HCT116 (cell line): ENCODE results near the gene MYRF. TPM values are rescaled to one million over a fixed set of nuclear protein-coding genes. Genes with fewer than 3 reads are reported as not detected.

Experiments
- ATAC-seq: fragments of 200-7000 bp; cut with Tn5 transposase; 2 replicates; pipeline ENCODE4 v1.9.1; 2020; ENCODE audit warnings: mild to moderate bottlenecking, moderate library complexity
- BruUV-seq: library from RNA; stranded (reverse); fragments of 400-500 nt; replicated peaks from 2 replicates; lab custom pipeline; 2021; lab: Mats Ljungman, UMichigan
- CTCF ChIA-PET: fragments of 300-600 bp; sonication (Branson Sonifier 250); formaldehyde crosslinking; loops from one replicate; lab custom pipeline; 2021; ENCODE audit warnings: antibody characterized with exemption; lab: Charles Lee
- POLR2A ChIA-PET: fragments of 300-600, 350-600 bp; sonication (Branson Sonifier 250); formaldehyde crosslinking; loops from one replicate; lab custom pipeline; 2021; ENCODE audit warnings: antibody characterized with exemption; lab: Charles Lee
- RAD21 ChIA-PET, 2 experiments: fragments of 300-600 bp; sonication (Branson Sonifier 250); formaldehyde crosslinking; loops; one replicate each; lab custom pipeline; 2023; ENCODE audit warnings: low total read pairs in 2 of 2; ENCODE audit not compliant: uncharacterized antibody in 2 of 2, unreplicated experiment in 2 of 2, low non-redundant PET in 1 of 2; lab: Charles Lee
- DNase-seq: peaks from one replicate; pipeline ENCODE4 v3.0.0-alpha.2; 2010; ENCODE audit warnings: low read depth, low spot score
- H2AFZ ChIP-seq: fragments of 200-600 bp; shearing (Covaris generic), sonication (generic); 2 replicates; pipeline ENCODE4 v1.6.1; 2017; ENCODE audit warnings: low read depth, mixed run types, mixed read lengths, antibody characterized with exemption, low read length; ENCODE audit not compliant: poor library complexity, severe bottlenecking
- H3K27ac ChIP-seq: 2 replicates; pipeline ENCODE4 v1.5.1; 2012; ENCODE audit warnings: low read depth, low read length
- H3K27me3 ChIP-seq: fragments of 200-600 bp; sonication (generic); 2 replicates; pipeline ENCODE4 v1.6.1; 2016; ENCODE audit warnings: mixed run types, low read length, mixed read lengths; ENCODE audit not compliant: insufficient read depth
- H3K36me3 ChIP-seq, 2 experiments: fragments of 200-500 bp in 1 of 2; fragments of 200-600 bp in 1 of 2; sonication (Bioruptor generic) in 1 of 2; sonication (generic) in 1 of 2; 2 replicates each; pipeline versions ENCODE4 v1.5.1 to v1.6.1; 2014 to 2016; ENCODE audit warnings: low read length in 2 of 2, inconsistent platforms in 1 of 2, mixed read lengths in 1 of 2, mixed run types in 1 of 2; ENCODE audit not compliant: insufficient read depth in 2 of 2, control insufficient read depth in 1 of 2
- H3K4me1 ChIP-seq, 2 experiments: fragments of 200-600 bp in 1 of 2; sonication (generic) in 1 of 2; 2 replicates each; pipeline versions ENCODE4 v1.5.1 to v1.6.1; 2012 to 2017; ENCODE audit warnings: low read length in 2 of 2, inconsistent platforms in 1 of 2, mild to moderate bottlenecking in 1 of 2, mixed read lengths in 1 of 2, mixed run types in 1 of 2, moderate library complexity in 1 of 2; ENCODE audit not compliant: insufficient read depth in 2 of 2, control insufficient read depth in 1 of 2
- H3K4me2 ChIP-seq: fragments of 200-600 bp; sonication (generic); 2 replicates; pipeline ENCODE4 v1.6.1; 2017; ENCODE audit warnings: mixed run types, low read length, mixed read lengths
- H3K4me3 ChIP-seq, 2 experiments: fragments of 200-600 bp in 1 of 2; sonication (generic) in 1 of 2; replicated peaks in 1 of 2; 2 replicates each; pipeline ENCODE4 v1.5.1; 2011 to 2016; ENCODE audit warnings: low read length in 2 of 2, control low read depth in 1 of 2, low read depth in 1 of 2, mild to moderate bottlenecking in 1 of 2, mixed read lengths in 1 of 2, mixed run types in 1 of 2
- H3K79me2 ChIP-seq: fragments of 200-600 bp; sonication (generic); 2 replicates; pipeline ENCODE4 v1.6.1; 2017; ENCODE audit warnings: mild to moderate bottlenecking, mixed run types, low read length, moderate library complexity, mixed read lengths; ENCODE audit not compliant: insufficient read depth
- H3K9ac ChIP-seq: fragments of 200-600 bp; sonication (generic); 2 replicates; pipeline ENCODE4 v1.6.1; 2016; ENCODE audit warnings: low read length, mixed read lengths
- H3K9me2 ChIP-seq: fragments of 200-600 bp; sonication (generic), shearing (Covaris generic); 2 replicates; pipeline ENCODE4 v1.6.1; 2017; ENCODE audit warnings: mixed run types, mild to moderate bottlenecking, moderate library complexity; ENCODE audit not compliant: insufficient read depth
- H3K9me3 ChIP-seq, 2 experiments: fragments of 200-500 bp in 1 of 2; fragments of 200-600 bp in 1 of 2; sonication (Bioruptor generic) in 1 of 2; sonication (generic) in 1 of 2; 2 replicates each; pipeline ENCODE4 v1.6.1; 2014 to 2017; ENCODE audit warnings: low read length in 2 of 2, mixed read lengths in 2 of 2, inconsistent platforms in 1 of 2, low read depth in 1 of 2, mild to moderate bottlenecking in 1 of 2, mixed run types in 1 of 2, moderate library complexity in 1 of 2; ENCODE audit not compliant: control insufficient read depth in 1 of 2, insufficient read depth in 1 of 2
- H4K20me1 ChIP-seq: fragments of 200-600 bp; sonication (generic), shearing (Covaris generic); 2 replicates; pipeline ENCODE4 v1.6.1; 2017; ENCODE audit warnings: mixed run types, mild to moderate bottlenecking, moderate library complexity; ENCODE audit not compliant: insufficient read depth
- CBX3 ChIP-seq: IDR thresholded peaks from 2 replicates; pipeline ENCODE4 v1.6.1; 2012; ENCODE audit warnings: low read depth
- ELF1 ChIP-seq: IDR thresholded peaks from 2 replicates; pipeline ENCODE4 v1.6.1; 2012; ENCODE audit warnings: low read depth, borderline replicate concordance
- EZH2 ChIP-seq: fragments of 200-600 bp; sonication (generic); IDR thresholded peaks from 2 replicates; pipeline ENCODE4 v1.6.1; 2017; ENCODE audit warnings: antibody characterized with exemption, mixed run types
- EZH2phosphoT487 ChIP-seq: fragments of 200-600 bp; IDR thresholded peaks from 2 replicates; pipeline ENCODE4 v1.6.1; 2018; ENCODE audit warnings: antibody characterized with exemption, borderline replicate concordance
- FOSL1 ChIP-seq: IDR thresholded peaks from 2 replicates; pipeline ENCODE4 v1.6.1; 2012; ENCODE audit warnings: low read depth
- JUND ChIP-seq: IDR thresholded peaks from 2 replicates; pipeline ENCODE4 v1.6.1; 2012
- RAD21 ChIP-seq: IDR thresholded peaks from 2 replicates; pipeline ENCODE4 v1.6.1; 2012; ENCODE audit warnings: low read depth, mild to moderate bottlenecking
- SIN3A ChIP-seq: IDR thresholded peaks from 2 replicates; pipeline ENCODE4 v1.6.1; 2012; ENCODE audit warnings: low read depth
- SP1 ChIP-seq: IDR thresholded peaks from 2 replicates; pipeline ENCODE4 v1.6.1; 2012; ENCODE audit warnings: low read depth
- SRF ChIP-seq: IDR thresholded peaks from 2 replicates; pipeline ENCODE4 v1.6.1; 2012; ENCODE audit warnings: low read depth
- TCF7L2 ChIP-seq: IDR thresholded peaks from 2 replicates; pipeline ENCODE4 v1.7.0; 2011; ENCODE audit warnings: borderline replicate concordance, inconsistent platforms; ENCODE audit not compliant: insufficient read depth, insufficient read length; ENCODE audit errors: extremely low read depth
- ZFX ChIP-seq: fragments of 450-650 bp; IDR thresholded peaks from 2 replicates; pipeline ENCODE4 v1.6.1; 2017
- ZNF274 ChIP-seq: fragments of 200-500 bp; sonication (Bioruptor generic); IDR thresholded peaks from 2 replicates; pipeline ENCODE4 v1.6.1; 2014; ENCODE audit warnings: mild to moderate bottlenecking, low read depth, low read length, inconsistent platforms
- intact Hi-C: fragments of 100-400 bp; cut with micrococcal nuclease; formaldehyde crosslinking; loops from 2 replicates; pipeline ENCODE4 v1.10.0; 2022
- total RNA-seq: library from RNA; stranded (reverse); gene quantifications from one replicate; pipeline ENCODE4 v1.2.1, GENCODE V29; 2021; ENCODE audit not compliant: unreplicated experiment
- TF ChIP-seq, protein P1 (sequence below): IDR thresholded peaks from 2 replicates; pipeline ENCODE4 v1.6.1; 2012; ENCODE audit warnings: low read depth

The MYRF gene
- total RNA-seq, 1 experiment from 2014 or later = 52.3 TPM

DNA sequence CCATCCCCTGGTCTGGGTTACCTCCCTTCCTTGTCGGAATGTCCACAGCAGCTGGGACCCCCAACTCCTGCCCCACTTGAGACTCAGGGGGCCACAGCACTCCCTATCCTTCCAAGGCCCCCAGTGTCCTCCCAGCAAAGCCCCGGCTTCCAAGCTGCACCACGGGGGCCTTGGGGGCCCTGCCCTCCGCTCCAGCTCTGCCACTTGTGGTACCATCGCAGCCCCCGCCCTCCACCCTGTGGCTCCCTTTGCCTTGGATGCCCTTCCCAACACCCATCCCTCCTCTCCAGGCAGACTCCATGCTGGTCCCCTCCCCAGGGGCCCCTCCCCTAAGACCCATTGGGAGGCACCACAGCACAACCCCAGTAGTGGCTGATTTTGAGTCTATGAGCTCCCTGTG, 22.7 kb downstream of the MYRF start:
- RAD21 ChIA-PET = no interaction called here
- no peaks in the 10 kb centered on the region for H3K27me3 ChIP-seq
- POLR2A ChIA-PET = no interaction called here
- H3K9me2 ChIP-seq = no peaks in the 10 kb centered on the region
- peaks cover 0 to 7% of the 10 kb centered on the region in 2 experiments; a peak in 1 of 4 replicates for H3K36me3 ChIP-seq
- TF ChIP-seq, protein P1, sequence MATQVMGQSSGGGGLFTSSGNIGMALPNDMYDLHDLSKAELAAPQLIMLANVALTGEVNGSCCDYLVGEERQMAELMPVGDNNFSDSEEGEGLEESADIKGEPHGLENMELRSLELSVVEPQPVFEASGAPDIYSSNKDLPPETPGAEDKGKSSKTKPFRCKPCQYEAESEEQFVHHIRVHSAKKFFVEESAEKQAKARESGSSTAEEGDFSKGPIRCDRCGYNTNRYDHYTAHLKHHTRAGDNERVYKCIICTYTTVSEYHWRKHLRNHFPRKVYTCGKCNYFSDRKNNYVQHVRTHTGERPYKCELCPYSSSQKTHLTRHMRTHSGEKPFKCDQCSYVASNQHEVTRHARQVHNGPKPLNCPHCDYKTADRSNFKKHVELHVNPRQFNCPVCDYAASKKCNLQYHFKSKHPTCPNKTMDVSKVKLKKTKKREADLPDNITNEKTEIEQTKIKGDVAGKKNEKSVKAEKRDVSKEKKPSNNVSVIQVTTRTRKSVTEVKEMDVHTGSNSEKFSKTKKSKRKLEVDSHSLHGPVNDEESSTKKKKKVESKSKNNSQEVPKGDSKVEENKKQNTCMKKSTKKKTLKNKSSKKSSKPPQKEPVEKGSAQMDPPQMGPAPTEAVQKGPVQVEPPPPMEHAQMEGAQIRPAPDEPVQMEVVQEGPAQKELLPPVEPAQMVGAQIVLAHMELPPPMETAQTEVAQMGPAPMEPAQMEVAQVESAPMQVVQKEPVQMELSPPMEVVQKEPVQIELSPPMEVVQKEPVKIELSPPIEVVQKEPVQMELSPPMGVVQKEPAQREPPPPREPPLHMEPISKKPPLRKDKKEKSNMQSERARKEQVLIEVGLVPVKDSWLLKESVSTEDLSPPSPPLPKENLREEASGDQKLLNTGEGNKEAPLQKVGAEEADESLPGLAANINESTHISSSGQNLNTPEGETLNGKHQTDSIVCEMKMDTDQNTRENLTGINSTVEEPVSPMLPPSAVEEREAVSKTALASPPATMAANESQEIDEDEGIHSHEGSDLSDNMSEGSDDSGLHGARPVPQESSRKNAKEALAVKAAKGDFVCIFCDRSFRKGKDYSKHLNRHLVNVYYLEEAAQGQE = no peak
- BruUV-seq = no TSS peak
- H3K79me2 ChIP-seq = no peaks in the 10 kb centered on the region
- H4K20me1 ChIP-seq = no peaks in the 10 kb centered on the region
- no peak for ATAC-seq
- H2AFZ ChIP-seq = no peak overlapping the region
- no peak for DNase-seq
- no peak overlapping the region for H3K4me3 ChIP-seq
- H3K9ac ChIP-seq = no peak overlapping the region
- H3K27ac ChIP-seq = no peak overlapping the region
- no peaks in the 10 kb centered on the region for H3K9me3 ChIP-seq
- H3K4me1 ChIP-seq = peaks cover 10 to 12% of the 10 kb centered on the region in 2 experiments
- intact Hi-C loops = no loop called here
- no peak overlapping the region for H3K4me2 ChIP-seq
- CTCF ChIA-PET = interaction anchor here (1.3 to 1.4 kb wide), 2 partner anchors 13 to 28 kb away, joined by 5 to 6 read pairs; no protein-coding TSS in a partner anchor

DNA sequence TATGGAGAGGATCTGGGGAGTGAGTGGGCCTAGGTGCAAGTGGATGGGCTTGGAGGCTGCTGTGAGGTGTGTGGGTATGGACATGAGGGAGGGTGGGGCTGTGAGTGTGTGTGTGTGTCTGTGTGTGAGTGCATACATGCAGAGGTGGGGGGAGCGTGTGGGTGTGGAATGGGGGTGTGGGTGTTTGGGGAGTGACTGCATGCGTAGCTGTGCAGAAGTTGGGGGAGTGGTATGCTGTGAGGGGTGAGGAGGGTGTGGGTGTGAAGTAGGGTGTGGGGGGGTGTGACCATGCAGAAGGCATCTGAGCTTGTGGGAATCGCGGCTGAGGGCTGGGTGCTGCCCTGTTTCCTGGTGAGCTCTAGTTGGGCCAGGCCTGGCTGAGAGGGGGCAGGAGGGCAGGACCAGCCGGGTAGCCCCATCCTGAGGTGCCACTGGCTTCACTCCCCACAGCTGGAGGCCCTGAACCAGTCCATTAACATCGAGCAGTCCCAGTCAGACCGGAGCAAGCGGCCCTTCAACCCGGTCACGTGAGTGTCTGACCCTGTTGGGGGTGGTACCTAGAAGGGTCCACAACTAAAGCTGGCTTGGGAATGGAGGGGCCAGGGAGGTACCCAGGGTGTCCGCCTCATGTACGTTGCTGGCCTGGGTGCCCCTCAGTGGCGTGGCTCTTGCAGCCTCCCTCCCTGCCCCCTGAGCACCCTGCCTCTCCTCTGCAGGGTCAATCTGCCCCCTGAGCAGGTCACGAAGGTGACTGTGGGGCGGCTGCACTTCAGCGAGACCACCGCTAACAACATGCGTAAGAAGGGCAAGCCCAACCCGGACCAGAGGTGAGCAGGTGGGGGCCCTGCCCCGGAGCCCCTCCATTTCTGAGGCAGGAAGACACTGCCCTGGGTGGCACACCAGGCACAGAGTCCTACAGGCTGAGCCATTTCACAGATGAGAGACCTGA, 23.4 kb downstream of the MYRF start:
- Histone ChIP-seq H3K27me3 (no peaks in the 10 kb centered on the region), H3K9ac (no peak overlapping the region), H4K20me1 (no peaks in the 10 kb centered on the region), H3K4me2 (no peak overlapping the region), H3K27ac (no peak overlapping the region), H3K4me3 (no peak overlapping the region), H3K9me2 (no peaks in the 10 kb centered on the region), H2AFZ (no peak overlapping the region), H3K36me3 (peaks cover 3 to 7% of the 10 kb centered on the region in 2 experiments; a peak in 1 of 4 replicates), H3K79me2 (no peaks in the 10 kb centered on the region), H3K9me3 (no peaks in the 10 kb centered on the region), H3K4me1 (peaks cover 10 to 12% of the 10 kb centered on the region in 2 experiments)
- intact Hi-C loops = loop anchor here (1.0 kb wide), 2 partner anchors 24 to 29 kb away; partner anchors contain the start of gene MYRF
- BruUV-seq = no TSS peak
- ChIA-PET RAD21 (no interaction called here), CTCF (interaction anchor here (1.3 to 1.4 kb wide), 2 partner anchors 12 to 28 kb away, joined by 5 to 6 read pairs; no protein-coding TSS in a partner anchor), POLR2A (no interaction called here)
- DNase-seq (no peak), ATAC-seq (peak; percentile 15; the same call in 1 of the 2 replicates)
- TF ChIP-seq SP1 (no peak), RAD21 (no peak), TCF7L2 (no peak), EZH2 (no peak), JUND (no peak), FOSL1 (no peak), ELF1 (no peak), SIN3A (no peak), CBX3 (no peak), ZFX (no peak), ZNF274 (no peak), SRF (no peak), EZH2phosphoT487 (no peak)
